Ovary (tissue), 9 donors: ENCODE results near the gene RNF19B. TPM values are rescaled to one million over a fixed set of nuclear protein-coding genes. Genes with fewer than 3 reads are reported as not detected.

ENCODE experiments used
- DNase-seq, 5 donors: peaks; one replicate each; pipeline ENCODE4 v3.0.0-alpha.2; 2019 to 2020
- H3K27ac ChIP-seq, 2 donors: fragments of 200-600 bp; one replicate each; pipeline versions ENCODE4 v1.5.1 to v1.8.0; 2019 to 2022
- H3K27me3 ChIP-seq: fragments of 200-600 bp; one replicate; pipeline ENCODE4 v1.8.0; 2022
- H3K36me3 ChIP-seq: fragments of 200-600 bp; sonication (generic); one replicate; pipeline ENCODE4 v1.5.1; 2019
- H3K4me1 ChIP-seq: one replicate; pipeline ENCODE4 v1.8.1; 2013; ENCODE audit warnings: mild to moderate bottlenecking, moderate library complexity; ENCODE audit not compliant: insufficient read depth
- H3K4me3 ChIP-seq: fragments of 200-600 bp; sonication (generic); one replicate; pipeline ENCODE4 v1.5.1; 2017
- H3K9me3 ChIP-seq, 2 donors: fragments of 200-600 bp in 1 of 2; sonication (generic) in 1 of 2; one replicate each; pipeline versions ENCODE4 v1.5.1 to v1.8.1; 2013 to 2019; ENCODE audit warnings: mild to moderate bottlenecking in 1 of 2, moderate library complexity in 1 of 2
- CTCF ChIP-seq, 3 donors: fragments of 450-650 bp in 2 of 3; fragments of 200-600 bp in 1 of 3; IDR thresholded peaks; one replicate each; pipeline versions ENCODE4 v1.5.1 to v1.8.0; 2016 to 2022; ENCODE audit warnings: antibody characterized with exemption in 3 of 3, mild to moderate bottlenecking in 1 of 3
- EP300 ChIP-seq: sonication (generic); formaldehyde crosslinking; IDR thresholded peaks from one replicate; pipeline ENCODE4 v1.6.1; 2017; ENCODE audit warnings: antibody characterized with exemption
- POLR2A ChIP-seq: fragments of 450-650 bp; IDR thresholded peaks from one replicate; pipeline ENCODE4 v1.6.1; 2017; ENCODE audit warnings: antibody characterized with exemption, mild to moderate bottlenecking, moderate library complexity
- WGBS, 3 donors: extraction: QIAGEN DNeasy Blood & Tissue Kit in 1 of 3; methylation state at CpG; one replicate each; pipeline versions ENCODE4 v1.1.5 to v1.1.7; 2013 to 2017; 5-methylcytosine and 5-hydroxymethylcytosine counted together
- intact Hi-C, 4 donors: fragments of 100-400 bp; cut with DNase I; formaldehyde crosslinking; loops; one replicate each; pipeline versions ENCODE4 v1.11.0 to v1.15.1; 2022 to 2023
- polyA plus RNA-seq, 2 donors: library from polyadenylated mRNA; stranded (reverse); fragments of 200-250 nt in 1 of 2; fragments of 350-450 nt in 1 of 2; fragmentation: Illumina TruSeq in 1 of 2; extraction: RNeasy Lipid Tissue Mini Kit (QIAGEN cat#74804) in 1 of 2; gene quantifications; one replicate each; pipeline ENCODE4 v1.2.3, GENCODE V29; 2013 to 2014
- total RNA-seq, 7 donors: library from RNA; depleted of rRNA in 2 of 7; stranded (reverse); fragments of >200 nt in 2 of 7; fragmentation: NEBNext Ultra II Directional in 3 of 7; extraction: Animal tissue kit (Norgen Biotek cat#: 25700) in 3 of 7; gene quantifications; one replicate each; pipeline versions ENCODE4 v1.1.0 to v1.2.4, GENCODE V29; 2016 to 2023
- donor health status: DM: no; HTN: no; CAD: no; lungs with moderate emphysema.
- donor health status: DM: no; HTN: no; CAD: no.
- donor health status: Bipolar disorder and iron deficiency.
- donor health status: DM: yes; HTN: yes; CAD: no.
- donor health status: DM: no; HTN: no; CAD: no.
- donor health status: DM: yes; HTN: yes; CAD: no.

RNF19B gene
- total and polyA plus RNA-seq, 9 donors: 11.2 to 38.0 (median 15.0) TPM

- TF ChIP-seq CTCF (IDR thresholded peaks at IDR 0.05) (no peak), EP300 (no peak), POLR2A (no peak)
- no peak overlapping the region for H3K4me3 ChIP-seq
- intact Hi-C loops: no loop called here
- H3K27me3 ChIP-seq: no peaks in the 10 kb centered on the region
- H3K27ac ChIP-seq: no peak overlapping the region
- no peak for DNase-seq
- no peaks in the 10 kb centered on the region for H3K9me3 ChIP-seq
- H3K36me3 ChIP-seq: no peaks in the 10 kb centered on the region
- WGBS, 3 donors: 88 to 92% (median 89%) methylated on average over 3 of the region's 3 CpGs
- peaks cover 7% of the 10 kb centered on the region for H3K4me1 ChIP-seq
Measured at GRCh38 chr1:32957017-32957416, 7.6 kb downstream of the RNF19B start.

GRCh38 chr1:32954168-32954567 lies 10.4 kb downstream of the RNF19B start:
- intact Hi-C loops: no loop called here
- Histone ChIP-seq H3K9me3 (no peaks in the 10 kb centered on the region), H3K27ac (no peak overlapping the region), H3K4me3 (no peak overlapping the region), H3K4me1 (peaks cover 2% of the 10 kb centered on the region), H3K36me3 (no peaks in the 10 kb centered on the region), H3K27me3 (no peaks in the 10 kb centered on the region)
- DNase-seq: no peak
- WGBS, 3 donors: 95 to 96% (median 95%) methylated on average over 6 of the region's 6 CpGs
- no peak for TF ChIP-seq EP300
- no peak for TF ChIP-seq CTCF (IDR thresholded peaks at IDR 0.05)
- no peak for TF ChIP-seq POLR2A

- TF ChIP-seq POLR2A: no peak
- TF ChIP-seq CTCF (IDR thresholded peaks at IDR 0.05): no peak
- no peak for TF ChIP-seq EP300
- H3K4me1 ChIP-seq: peaks cover 2% of the 10 kb centered on the region
- DNase-seq: no peak
- WGBS, 3 donors: 11 to 26% (median 13%) methylated on average over 1 of the region's 1 CpG
- no peaks in the 10 kb centered on the region for H3K27me3 ChIP-seq
- no peak overlapping the region for H3K4me3 ChIP-seq
- intact Hi-C loops: no loop called here
- no peak overlapping the region for H3K27ac ChIP-seq
- no peaks in the 10 kb centered on the region for H3K36me3 ChIP-seq
- H3K9me3 ChIP-seq: no peaks in the 10 kb centered on the region
Measured at GRCh38 chr1:32953495-32953894, 11.1 kb downstream of the RNF19B start.

- Histone ChIP-seq H3K4me3 (no peak overlapping the region), H3K36me3 (no peaks in the 10 kb centered on the region), H3K4me1 (peaks cover 2% of the 10 kb centered on the region), H3K27me3 (no peaks in the 10 kb centered on the region), H3K27ac (no peak overlapping the region), H3K9me3 (no peaks in the 10 kb centered on the region)
- 79 to 94% (median 93%) methylated on average over 5 of the region's 5 CpGs for whole genome bisulfite sequencing, 3 donors
- intact Hi-C loops: no loop called here
- DNase-seq: no peak
- no peak for TF ChIP-seq POLR2A
- TF ChIP-seq CTCF (IDR thresholded peaks at IDR 0.05): no peak
- TF ChIP-seq EP300: no peak
Measured at GRCh38 chr1:32949519-32949918, 15.1 kb downstream of the RNF19B start.

- 25 to 81% (median 67%) methylated on average over 1 of the region's 1 CpG for WGBS, 3 donors
- intact Hi-C loops: no loop called here
- Histone ChIP-seq H3K27me3 (no peaks in the 10 kb centered on the region), H3K36me3 (no peaks in the 10 kb centered on the region), H3K4me1 (peaks cover 2% of the 10 kb centered on the region), H3K9me3 (no peaks in the 10 kb centered on the region), H3K27ac (no peak overlapping the region), H3K4me3 (no peak overlapping the region)
- TF ChIP-seq EP300 (no peak), CTCF (IDR thresholded peaks at IDR 0.05) (no peak), POLR2A (no peak)
- no peak for DNase-seq
Measured at GRCh38 chr1:32948905-32949304, 15.7 kb downstream of the RNF19B start.
